SK-MEL-5 (cell line): ENCODE results near the gene RANBP3. TPM values are rescaled to one million over a fixed set of nuclear protein-coding genes. Genes with fewer than 3 reads are reported as not detected.

Experiments used
- DNase-seq: peaks from one replicate; pipeline ENCODE4 v3.0.0-alpha.2; 2016; ENCODE audit warnings: low read depth, low spot score
- in situ Hi-C: cut with HindIII; loops from 2 replicates; pipeline ENCODE4 v1.10.0; 2016; ENCODE audit warnings: low sequenced_read_pairs, high pct_unique_total_duplicates, low pct_unique_long_range_greater_than_20kb
- total RNA-seq: library from RNA; depleted of rRNA; stranded (reverse); fragments of >200 nt; shearing (Covaris generic); gene quantifications from 2 replicates; pipeline ENCODE4 v1.2.3, GENCODE V29; 2014; rRNA removed

Gene RANBP3
- total RNA-seq, 1 experiment from 2014 or later = 26.7 TPM

DNA sequence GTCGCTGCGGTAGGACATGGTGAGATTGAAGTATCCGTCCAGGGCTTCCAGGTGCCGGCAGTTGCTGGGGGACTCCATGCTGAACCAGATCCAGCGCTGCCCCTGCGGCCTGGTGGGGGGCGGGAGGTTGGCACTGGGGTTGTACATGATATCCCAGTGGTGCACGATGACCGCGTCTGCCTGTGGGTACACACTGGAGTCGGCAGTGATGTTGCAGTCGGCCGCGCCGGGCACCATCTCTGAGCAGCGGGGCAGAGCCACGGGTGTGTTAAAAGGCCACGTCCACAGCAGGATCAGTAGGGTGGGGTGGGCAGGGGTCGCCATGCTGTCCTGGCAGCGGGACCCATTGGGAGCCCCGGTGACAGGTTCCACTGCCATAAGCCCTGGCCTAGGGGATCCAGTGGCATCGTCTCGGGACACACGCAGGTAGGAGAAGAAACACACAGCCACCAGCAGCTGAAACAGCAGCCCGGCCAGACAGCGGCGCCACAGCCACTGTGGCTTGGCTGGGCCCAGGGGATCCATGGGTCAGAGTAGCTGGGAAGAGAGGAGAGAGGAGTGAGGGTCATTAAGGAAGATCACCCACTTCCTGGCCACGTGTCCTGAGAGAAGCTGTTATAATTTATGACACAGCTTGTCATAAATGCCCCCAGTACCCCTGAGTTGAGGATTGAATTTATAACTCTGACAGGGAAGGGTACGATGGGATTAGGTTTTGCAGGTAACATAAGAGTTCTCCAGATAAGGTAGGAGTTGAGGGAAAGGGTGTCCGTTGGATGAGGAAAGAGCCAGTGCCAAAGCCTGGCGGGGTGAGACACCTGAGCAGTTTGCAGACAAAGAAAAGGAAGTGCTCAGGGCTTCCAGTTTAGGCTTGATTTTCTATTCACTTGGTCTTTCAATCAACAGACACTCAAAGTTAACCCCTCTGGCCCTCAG, 110.5 kb downstream of the RANBP3 start:
- in situ Hi-C loops = no loop called here
- no peak for DNase-seq

Other genes starting within 250 kb of the RANBP3 start
- 2.0 and 3.1 TPM in 2 replicates for gene PRR22, start 193.4 kb downstream of the RANBP3 start, total RNA-seq
- 51.6 and 52.9 TPM in 2 replicates for gene DUS3L, start 187.0 kb downstream of the RANBP3 start, total RNA-seq
- gene NRTN, start 173.1 kb downstream of the RANBP3 start, total RNA-seq = 2.7 and 4.8 TPM in 2 replicates
- not detected in 2 replicates for gene FUT6, start 138.4 kb downstream of the RANBP3 start, total RNA-seq
- gene FUT3, start 126.7 kb downstream of the RANBP3 start, total RNA-seq = 3.0 and 3.3 TPM in 2 replicates
- gene FUT5, start 107.6 kb downstream of the RANBP3 start, total RNA-seq = not detected in 2 replicates
- 171 and 176 TPM in 2 replicates for gene NDUFA11, start 74.3 kb downstream of the RANBP3 start, total RNA-seq
- 6.0 and 6.6 TPM in 2 replicates for gene VMAC, start 73.3 kb downstream of the RANBP3 start, total RNA-seq
- gene CAPS, start 63.9 kb downstream of the RANBP3 start, total RNA-seq = 3.4 and 3.7 TPM in 2 replicates
- gene RFX2, start 132.4 kb upstream of the RANBP3 start, total RNA-seq = 2.5 and 2.6 TPM in 2 replicates
- gene ACSBG2, start 157.5 kb upstream of the RANBP3 start, total RNA-seq = not detected in 2 replicates